Lower lobe of right lung (tissue), 2 donors: ENCODE measurements around the gene ALG1L2. TPM values are rescaled to one million over a fixed set of nuclear protein-coding genes. Genes with fewer than 3 reads are reported as not detected.
A peak's percentile ranks its signal among the peaks of the same experiment; 100 is the strongest.
"Not testable (repeated sequence)": the region's sequence is repeated elsewhere in the genome, so short reads cannot be mapped to it uniquely, and the experiment has no call there.

Source experiments
- ATAC-seq, 2 donors: fragments of 200-7000 bp; cut with Tn5 transposase; one replicate each; pipeline ENCODE4 v1.9.1; 2020 to 2022; ENCODE audit warnings: mild to moderate bottlenecking in 2 of 2, moderate library complexity in 2 of 2
- DNase-seq: peaks from one replicate; pipeline ENCODE4 v3.0.0-alpha.2; 2020
- H3K27ac ChIP-seq: fragments of 200-600 bp; one replicate; pipeline ENCODE4 v1.8.0; 2022
- H3K27me3 ChIP-seq: fragments of 200-600 bp; one replicate; pipeline ENCODE4 v1.8.0; 2022; ENCODE audit warnings: low read depth
- H3K36me3 ChIP-seq: fragments of 200-600 bp; one replicate; pipeline ENCODE4 v1.8.0; 2022; ENCODE audit warnings: mild to moderate bottlenecking
- H3K4me1 ChIP-seq: fragments of 200-600 bp; one replicate; pipeline ENCODE4 v1.8.0; 2022
- H3K4me3 ChIP-seq: fragments of 200-600 bp; one replicate; pipeline ENCODE4 v1.8.0; 2022; ENCODE audit warnings: mild to moderate bottlenecking
- H3K9me3 ChIP-seq: fragments of 200-600 bp; one replicate; pipeline ENCODE4 v1.8.0; 2022
- intact Hi-C: fragments of 100-400 bp; cut with DNase I; formaldehyde crosslinking; loops from one replicate; pipeline ENCODE4 v1.11.0; 2022
- total RNA-seq: library from RNA; stranded (reverse); fragmentation: NEBNext Ultra II Directional; extraction: Animal tissue kit (Norgen Biotek cat#: 25700); gene quantifications from one replicate; pipeline ENCODE4 v1.2.1, GENCODE V29; 2021
- TF ChIP-seq, protein P1 (sequence below): fragments of 200-600 bp; IDR thresholded peaks from one replicate; pipeline ENCODE4 v1.8.0; 2022; ENCODE audit warnings: antibody characterized with exemption, mild to moderate bottlenecking
- donor health status: DM: no; HTN: yes; CAD: no; lungs with severe emphysema.

Gene ALG1L2
- total RNA-seq, 1 donor from 2014 or later = 1.5 TPM

DNA sequence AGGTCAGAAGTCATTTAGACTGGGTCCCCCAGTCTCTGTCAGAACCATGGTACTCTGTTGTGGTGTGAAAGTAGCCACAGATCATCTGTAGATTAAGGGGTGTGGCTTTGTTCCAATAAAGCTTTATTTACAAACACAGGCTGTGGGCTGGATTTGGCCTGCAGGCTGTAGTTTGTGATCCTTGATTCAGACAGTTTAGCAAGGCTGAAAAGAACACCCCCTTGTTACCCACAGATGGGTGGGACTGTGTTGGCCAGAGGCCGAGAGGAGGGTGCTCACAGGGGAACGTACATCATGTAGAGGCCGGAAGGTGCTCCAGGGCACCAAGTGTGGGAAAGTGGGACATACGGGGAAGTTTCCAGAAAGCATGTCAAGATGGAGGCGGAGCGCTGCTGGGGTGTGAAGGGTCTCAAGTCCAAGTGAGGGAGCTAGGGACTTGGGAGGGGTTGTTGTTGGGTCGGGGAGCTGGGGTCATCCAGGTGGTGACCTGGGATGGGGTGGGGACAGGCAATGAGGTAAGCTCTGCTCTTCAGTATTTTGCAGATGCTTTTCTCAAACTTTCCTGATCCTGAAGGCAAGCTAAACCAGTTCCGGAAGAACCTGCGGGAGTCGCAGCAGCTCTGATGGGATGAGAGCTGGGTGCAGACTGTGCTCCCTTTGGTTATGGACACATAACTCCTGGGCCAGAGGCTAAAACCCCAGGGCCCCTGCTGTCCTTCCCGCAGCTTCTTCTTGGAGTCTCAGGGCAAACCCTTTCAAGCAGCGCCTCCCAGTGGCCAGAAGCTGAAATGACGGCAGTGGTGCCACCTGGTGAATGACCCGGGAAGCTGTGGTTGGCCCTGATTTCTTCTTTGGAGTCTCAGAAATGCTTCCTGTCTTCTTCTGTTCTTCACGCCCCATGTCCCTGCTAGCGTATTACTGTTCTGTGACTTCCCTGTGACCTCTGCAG, 16.3 kb downstream of the ALG1L2 start:
- ATAC-seq, H3K27ac ChIP-seq, H3K27me3 ChIP-seq, H3K9me3 ChIP-seq, intact Hi-C loops, H3K36me3 ChIP-seq, H3K4me3 ChIP-seq: not testable (repeated sequence)
- H3K4me1 ChIP-seq = peaks cover 18% of the 10 kb centered on the region
- TF ChIP-seq, protein P1, sequence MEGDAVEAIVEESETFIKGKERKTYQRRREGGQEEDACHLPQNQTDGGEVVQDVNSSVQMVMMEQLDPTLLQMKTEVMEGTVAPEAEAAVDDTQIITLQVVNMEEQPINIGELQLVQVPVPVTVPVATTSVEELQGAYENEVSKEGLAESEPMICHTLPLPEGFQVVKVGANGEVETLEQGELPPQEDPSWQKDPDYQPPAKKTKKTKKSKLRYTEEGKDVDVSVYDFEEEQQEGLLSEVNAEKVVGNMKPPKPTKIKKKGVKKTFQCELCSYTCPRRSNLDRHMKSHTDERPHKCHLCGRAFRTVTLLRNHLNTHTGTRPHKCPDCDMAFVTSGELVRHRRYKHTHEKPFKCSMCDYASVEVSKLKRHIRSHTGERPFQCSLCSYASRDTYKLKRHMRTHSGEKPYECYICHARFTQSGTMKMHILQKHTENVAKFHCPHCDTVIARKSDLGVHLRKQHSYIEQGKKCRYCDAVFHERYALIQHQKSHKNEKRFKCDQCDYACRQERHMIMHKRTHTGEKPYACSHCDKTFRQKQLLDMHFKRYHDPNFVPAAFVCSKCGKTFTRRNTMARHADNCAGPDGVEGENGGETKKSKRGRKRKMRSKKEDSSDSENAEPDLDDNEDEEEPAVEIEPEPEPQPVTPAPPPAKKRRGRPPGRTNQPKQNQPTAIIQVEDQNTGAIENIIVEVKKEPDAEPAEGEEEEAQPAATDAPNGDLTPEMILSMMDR = peak; percentile 67
- DNase-seq = peak; percentile 65

DNA sequence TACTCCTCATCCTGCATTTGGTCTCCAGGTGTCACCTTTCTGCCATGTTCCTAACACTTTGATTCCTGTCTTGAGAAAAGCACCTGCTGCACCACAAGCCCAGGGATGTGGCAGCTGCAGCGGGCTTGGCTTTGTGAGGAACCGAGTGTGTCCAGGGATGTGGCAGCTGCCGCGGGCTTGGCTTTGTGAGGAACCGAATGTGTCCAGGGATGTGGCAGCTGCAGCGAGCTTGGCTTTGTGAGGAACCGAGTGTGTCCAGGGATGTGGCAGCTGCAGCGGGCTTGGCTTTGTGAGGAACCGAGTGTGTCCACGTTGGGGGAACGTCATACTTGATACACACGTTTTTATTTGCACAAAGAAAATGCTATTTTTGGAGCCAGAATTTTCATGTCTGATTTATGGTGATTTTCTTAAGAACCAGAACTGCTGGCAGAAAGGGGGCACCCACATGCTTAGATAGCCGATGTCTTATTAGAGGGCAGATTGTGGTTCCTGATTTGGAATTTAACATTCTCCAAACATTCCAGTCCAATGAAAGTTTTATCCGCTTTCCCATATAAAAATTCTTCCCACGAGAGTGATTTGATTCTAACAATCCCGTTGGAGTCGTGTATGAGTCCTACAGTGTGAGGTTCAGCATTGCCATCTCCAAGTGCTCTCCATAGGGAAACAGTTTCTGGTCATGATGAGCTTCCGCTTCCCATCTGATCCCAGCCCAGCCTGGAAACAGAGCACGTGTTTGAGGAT, 17.2 kb downstream of the ALG1L2 start:
- H3K27me3 ChIP-seq, DNase-seq, H3K4me3 ChIP-seq, H3K27ac ChIP-seq, H3K9me3 ChIP-seq, ATAC-seq, H3K36me3 ChIP-seq, intact Hi-C loops: not testable (repeated sequence)
- H3K4me1 ChIP-seq = peaks cover 12% of the 10 kb centered on the region

- ATAC-seq, H3K4me1 ChIP-seq, H3K27ac ChIP-seq, H3K27me3 ChIP-seq, H3K36me3 ChIP-seq, H3K4me3 ChIP-seq, H3K9me3 ChIP-seq, DNase-seq, intact Hi-C loops: not testable (repeated sequence)
Measured at GRCh38 chr3:130102545-130102944, 20.9 kb downstream of the ALG1L2 start.

GRCh38 chr3:130104191-130104590, 22.6 kb downstream of the ALG1L2 start:
- ATAC-seq, H3K27me3 ChIP-seq, H3K27ac ChIP-seq, H3K9me3 ChIP-seq, DNase-seq, H3K4me3 ChIP-seq, H3K36me3 ChIP-seq, H3K4me1 ChIP-seq, intact Hi-C loops: not testable (repeated sequence)

- DNase-seq, H3K36me3 ChIP-seq, H3K27ac ChIP-seq, ATAC-seq, H3K27me3 ChIP-seq, intact Hi-C loops, H3K4me3 ChIP-seq, H3K9me3 ChIP-seq, H3K4me1 ChIP-seq: not testable (repeated sequence)
Measured at GRCh38 chr3:130107333-130107995, 25.8 kb downstream of the ALG1L2 start.

DNA sequence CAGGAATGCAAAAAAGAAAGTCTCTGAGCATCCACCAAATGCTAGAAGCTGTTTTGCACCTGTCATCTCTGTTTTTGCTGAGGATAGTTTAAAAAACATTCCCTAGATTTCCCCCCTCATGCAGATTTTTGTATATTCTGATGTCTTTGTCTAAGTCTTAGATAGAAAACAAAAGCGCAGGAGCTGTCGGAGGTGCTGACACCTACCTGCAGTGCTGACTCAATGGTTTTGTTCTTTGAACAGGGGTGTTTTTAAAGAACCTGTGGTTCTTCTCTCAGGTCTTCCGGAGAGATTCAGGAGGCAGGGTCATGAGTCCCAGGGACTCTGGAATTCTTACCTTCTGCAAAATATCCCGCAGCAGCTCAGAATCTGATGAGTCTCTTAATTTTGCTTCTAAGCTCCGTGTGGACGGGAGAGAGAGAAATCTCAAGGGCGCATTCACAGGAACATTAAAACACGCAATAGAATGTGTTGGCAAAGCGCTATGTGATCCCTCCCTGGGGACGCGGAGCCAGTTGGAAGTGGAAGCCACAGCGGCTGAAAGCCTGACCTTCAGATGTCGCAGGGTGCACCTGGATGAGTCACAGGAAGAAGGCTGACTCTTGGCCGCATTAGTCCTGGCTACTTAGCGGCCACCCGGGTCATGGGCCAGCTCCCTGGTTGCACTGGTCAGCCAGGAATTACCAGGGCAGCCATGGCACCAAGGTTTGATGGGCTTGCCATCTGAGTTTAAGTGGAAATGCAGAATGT, 27.4 kb downstream of the ALG1L2 start:
- H3K4me3 ChIP-seq, ATAC-seq, DNase-seq, H3K27me3 ChIP-seq, H3K36me3 ChIP-seq, H3K27ac ChIP-seq, H3K4me1 ChIP-seq, intact Hi-C loops, H3K9me3 ChIP-seq: not testable (repeated sequence)

- peak overlapping the region; percentile 65 for H3K27ac ChIP-seq
- H3K4me1 ChIP-seq, H3K36me3 ChIP-seq, H3K9me3 ChIP-seq, DNase-seq, ATAC-seq, intact Hi-C loops, H3K27me3 ChIP-seq: not testable (repeated sequence)
- H3K4me3 ChIP-seq = peak overlapping the region; percentile 74
Measured at GRCh38 chr3:130110386-130111169, 28.9 kb downstream of the ALG1L2 start.
